ENCODE data around the gene OCSTAMP.

Gene OCSTAMP

DNA sequence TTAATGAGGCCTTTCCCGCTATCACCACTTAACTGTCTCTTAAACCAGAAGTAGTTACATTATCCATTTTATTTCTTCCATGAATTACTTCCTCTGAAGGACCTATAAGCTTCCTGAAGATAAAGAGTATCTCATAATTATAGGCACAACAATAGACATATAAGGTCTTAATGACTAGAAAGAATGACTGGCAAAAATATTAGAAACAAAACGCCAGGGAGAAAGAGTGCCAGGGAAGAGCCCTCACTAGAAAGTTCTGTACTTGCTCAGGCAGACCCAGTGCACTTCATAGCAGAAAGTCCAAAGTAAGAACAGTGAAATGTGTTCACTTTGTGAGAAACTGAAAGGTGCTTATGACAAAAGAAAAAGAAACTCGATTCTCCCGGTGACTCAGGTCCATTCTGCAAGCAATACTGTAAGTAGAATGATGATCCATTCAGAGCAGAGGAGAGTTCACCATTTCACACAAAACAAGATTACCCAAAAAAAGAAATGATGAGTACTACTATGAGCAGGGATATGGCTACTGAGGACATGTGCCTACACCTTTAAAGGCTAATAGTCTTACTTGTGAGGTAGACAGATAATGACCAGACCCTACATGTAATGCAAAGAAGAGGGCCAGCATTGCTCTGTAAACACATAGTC lies 42.6 kb downstream of the OCSTAMP start:
- no peak for DNase-seq

- DNase-seq: no peak
Observed at GRCh38 chr20:46505506-46505905, 44.9 kb downstream of the OCSTAMP start.

- no peak for DNase-seq
Observed at GRCh38 chr20:46501961-46502360, 48.5 kb downstream of the OCSTAMP start.

DNA sequence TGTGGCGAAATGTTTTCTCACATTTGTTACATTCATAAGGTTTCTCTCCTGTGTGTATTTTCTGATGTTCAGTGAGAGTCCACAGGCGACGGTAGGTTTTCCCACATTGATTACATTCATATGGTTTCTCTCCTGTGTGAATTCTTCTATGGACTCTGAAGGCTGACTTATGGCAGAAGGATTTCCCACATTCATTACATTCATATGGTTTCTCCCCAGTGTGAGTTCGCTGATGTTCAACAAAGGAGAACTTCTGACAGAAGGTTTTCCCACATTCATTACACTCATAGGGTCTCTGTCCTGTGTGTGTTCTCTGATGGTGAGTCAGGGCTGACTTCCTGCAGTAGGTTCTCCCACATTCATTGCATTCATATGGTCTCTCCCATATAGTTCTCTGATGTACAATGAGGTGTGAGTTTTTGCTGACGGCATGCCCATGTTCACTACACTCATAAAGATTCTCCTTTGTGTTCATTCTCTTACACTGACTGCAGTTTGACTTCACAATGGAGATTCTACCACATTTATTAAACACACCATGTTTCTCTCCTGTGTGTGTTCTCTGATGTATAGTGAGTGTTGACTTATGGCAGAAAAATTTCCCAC lies 49.0 kb downstream of the OCSTAMP start:
- no peak for DNase-seq

- no peak for DNase-seq
Observed at GRCh38 chr20:46494077-46494476, 56.4 kb downstream of the OCSTAMP start.

DNA sequence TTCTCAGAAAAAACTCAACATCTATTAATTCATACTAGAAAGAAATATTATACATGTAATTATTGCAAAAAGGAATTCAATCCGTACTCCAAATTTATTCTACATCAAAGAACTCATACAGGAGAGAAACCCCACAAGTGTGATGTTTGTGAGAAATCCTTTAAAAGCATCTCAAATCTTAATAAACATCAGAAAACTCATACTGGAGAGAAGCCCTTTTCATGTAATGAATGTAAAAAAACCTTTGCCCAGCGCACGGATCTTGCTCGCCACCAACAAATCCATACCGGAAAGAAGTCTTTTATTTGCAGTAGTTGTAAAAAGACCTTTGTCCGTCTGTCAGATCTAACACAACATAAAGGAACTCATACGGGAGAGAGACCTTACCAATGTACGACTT lies 59.1 kb downstream of the OCSTAMP start:
- DNase-seq: no peak
